ENCODE results near the gene SLCO3A1.
"Not testable (repeated sequence)": the region's sequence is repeated elsewhere in the genome, so short reads cannot be mapped to it uniquely, and the experiment has no call there.

The SLCO3A1 gene

DNA sequence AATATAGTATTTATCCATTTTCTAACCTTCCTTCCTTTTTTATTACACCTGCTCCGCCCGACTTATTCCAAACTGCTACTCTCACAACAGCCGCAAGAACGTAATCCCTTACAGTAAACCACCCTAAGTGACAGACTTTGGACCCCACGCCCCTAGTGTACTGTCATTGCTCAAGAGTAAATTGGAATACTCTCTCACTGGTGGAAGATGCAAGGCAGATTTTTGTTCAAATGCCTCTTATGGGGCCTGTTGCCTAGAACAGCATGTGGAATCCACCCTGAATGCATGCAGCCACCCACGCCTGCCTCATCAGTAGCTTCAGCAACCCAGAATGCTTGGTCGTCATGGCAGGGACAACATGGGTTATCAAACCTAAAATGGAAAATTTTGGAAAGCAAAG is 313.9 kb downstream of the SLCO3A1 start:
- DNase-seq, result no peak

DNA sequence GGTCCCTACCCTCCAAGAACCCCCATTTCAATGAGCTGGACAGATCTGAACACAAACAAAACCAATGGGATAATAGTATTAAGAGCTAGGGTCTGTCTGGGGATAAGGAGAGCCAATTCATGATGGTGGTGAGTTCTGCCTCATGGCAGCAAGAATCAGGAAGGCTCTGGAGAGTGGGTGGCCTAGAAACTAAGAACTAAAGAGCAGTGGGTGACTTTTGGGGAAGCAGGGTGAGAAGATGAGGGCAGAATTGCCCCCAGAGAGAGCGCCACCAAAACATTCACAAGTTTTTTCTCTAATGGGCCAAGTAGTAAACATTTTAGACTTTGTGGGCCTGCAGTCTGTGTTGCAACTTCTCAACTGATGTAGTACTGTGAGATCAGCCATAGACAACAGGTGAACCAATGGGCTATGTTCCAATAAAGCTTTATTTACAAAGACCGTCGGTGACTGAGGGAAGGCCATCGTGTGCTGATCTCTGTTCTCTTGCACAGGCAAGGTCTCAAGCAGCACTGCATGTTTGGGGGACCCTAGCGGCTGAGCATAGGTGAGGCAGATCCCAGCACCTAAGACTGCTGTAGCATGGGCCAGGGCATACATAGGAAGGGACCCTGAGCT is 314.7 kb downstream of the SLCO3A1 start:
- no peak for DNase-seq

DNA sequence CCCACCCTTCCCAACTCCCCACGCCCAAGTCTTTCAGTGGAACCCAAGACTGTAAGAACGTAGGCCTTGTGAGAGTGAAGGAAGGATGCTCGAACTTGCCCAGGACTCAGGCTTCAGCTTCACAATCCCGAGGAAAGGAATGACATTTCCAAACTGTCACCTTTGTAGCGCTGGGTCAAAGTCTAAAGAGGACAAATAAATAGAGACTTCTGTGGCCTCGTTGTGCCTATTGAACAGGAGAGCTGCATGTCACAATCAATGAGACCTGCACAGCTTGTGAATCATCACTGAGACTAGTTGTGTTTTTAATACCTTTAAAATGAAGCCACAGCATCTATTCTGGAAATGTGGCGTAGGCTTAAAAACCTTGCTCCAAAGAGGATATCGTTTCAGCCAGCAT is 317.4 kb downstream of the SLCO3A1 start:
- DNase-seq, result no peak

DNA sequence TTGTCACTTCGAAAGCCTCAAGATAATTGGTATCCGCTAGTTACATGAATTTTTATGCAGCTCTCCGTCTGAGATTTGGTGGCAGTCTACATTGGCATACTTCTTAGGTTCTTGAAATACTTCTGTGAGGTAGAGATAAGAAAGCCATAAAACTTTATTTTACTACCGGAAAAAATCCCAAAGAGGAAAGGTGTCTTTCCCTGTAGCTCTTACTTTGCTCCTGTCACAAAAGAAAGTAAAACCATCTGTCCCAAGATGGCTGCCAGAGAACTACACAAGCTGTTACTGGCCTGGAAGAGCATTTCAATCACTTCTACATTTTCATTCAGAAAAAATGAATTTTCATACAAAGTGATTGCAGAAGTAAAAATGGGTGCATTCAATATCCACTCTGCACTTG is 325.4 kb downstream of the SLCO3A1 start:
- DNase-seq, result no peak

DNA sequence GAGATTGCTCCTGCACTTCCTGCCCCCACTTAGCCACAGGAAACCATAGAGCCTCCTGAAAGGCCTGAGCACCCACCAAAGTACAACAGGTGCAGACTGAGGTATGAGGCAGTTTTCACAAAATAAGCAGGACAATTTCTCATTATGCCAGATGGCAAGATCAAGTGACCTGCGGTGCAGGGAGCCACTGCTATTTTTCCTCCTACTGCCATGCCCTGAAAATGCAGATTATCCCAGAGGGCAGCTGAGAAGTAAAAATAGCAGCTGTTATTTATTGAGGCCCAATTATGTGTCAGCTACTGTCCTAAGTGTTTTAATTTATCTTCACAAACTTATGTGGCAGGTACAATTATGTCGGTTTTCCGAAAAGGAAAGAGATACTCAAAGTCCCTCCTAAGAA is 330.6 kb downstream of the SLCO3A1 start:
- no peak for DNase-seq

DNA sequence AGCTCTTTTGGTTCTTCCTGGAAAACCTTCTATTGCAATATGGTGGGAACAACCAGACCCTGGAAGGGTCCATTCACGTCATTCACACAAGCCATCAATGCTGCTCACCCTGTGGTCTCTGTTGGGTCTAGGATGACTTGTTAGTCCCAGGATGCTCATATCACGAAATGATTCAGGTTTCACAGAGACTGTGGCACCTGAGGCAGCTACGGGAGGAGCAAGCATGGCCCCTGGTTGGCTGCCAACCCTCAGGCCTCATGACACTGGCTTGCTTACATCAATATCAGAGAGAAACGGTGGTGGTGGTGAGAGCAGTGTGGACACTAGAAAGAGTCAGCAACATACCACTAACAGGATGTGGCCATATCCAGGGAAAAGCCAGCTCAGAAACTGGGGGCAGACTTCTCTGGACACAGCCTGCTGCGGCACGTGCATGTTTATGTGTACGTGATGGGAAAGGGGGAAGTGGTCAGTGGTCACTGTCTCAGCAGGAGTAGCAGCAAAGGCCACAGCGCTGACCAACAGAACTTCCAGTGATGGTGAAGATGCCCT is 331.2 kb downstream of the SLCO3A1 start:
- DNase-seq, result no peak

DNA sequence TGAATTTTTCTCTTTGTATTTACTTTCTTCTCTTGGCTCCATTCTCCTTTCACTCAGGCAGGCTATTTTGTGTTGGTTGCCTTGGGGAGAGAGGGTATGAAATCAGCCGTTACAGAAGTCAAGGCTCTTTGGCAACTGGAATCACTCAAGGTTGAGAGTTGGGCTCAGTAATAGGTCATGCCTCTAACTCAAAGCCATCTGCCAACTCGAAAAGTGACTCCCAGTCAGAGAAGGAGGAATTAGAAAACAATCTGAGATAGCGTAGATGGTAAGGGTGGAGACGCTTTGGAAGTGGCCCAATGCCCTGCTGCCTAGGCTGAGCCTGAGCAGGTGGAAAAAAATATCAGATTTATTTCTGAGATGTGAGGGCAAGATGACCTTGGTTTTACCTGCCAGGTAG is 334.5 kb downstream of the SLCO3A1 start:
- DNase-seq, result no peak

DNA sequence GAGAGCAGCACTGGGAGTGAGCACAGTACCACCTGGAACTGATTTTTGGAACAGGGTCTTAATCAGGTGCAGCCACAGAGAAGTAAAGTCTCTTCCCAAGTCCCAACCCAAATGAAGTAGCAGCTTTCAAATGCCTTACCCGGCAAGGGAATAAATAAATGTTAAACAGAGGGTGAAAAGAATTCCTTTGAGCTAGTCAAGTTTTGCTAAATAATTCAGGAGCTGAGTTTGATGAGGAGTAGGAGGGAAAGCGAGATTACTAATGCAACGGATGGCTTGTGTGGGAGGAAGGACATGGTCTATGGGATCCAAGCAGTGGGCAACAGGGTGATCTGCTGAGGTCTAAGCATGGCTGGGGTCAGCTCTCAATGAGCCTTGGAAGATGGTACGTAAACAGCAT is 335.7 kb downstream of the SLCO3A1 start:
- DNase-seq, result no peak

DNA sequence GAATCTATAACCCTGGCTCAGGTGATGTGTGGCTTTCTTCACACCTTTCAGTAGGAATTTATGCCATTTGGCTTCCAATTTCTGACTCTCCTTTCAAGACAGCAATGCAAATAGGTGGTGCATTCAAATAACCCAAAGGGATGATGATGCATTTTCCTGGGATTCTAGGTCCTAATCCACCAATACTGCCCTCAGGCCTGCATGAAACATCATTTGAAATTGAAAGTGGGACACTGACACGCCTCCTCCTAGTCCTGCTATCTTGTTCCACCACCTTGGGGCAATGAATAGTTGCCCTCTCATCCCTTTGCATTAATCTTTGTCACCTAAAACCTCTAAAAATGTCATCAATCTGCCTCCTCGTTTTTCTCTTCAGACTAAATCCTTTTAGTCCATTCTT is 341.7 kb downstream of the SLCO3A1 start:
- DNase-seq, result no peak

DNA sequence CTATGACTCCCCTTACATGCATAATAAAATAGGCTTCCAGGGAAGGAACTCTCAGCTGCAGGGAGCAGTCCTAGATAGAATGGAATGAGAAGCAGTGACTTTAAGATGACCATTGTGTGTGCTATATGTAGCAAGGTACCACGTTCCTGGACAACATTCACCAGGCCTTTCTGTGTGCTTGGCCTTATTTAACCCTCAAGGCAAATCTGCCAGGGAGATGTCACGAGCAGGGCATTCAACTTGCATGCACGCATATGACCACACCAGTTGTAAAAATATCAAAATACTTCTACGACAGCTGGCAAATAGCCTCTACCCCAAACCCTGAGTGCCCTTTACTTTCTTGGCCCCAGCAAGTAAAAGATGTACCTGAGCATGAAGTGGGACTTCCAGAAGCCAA is 342.8 kb downstream of the SLCO3A1 start:
- DNase-seq, result no peak

DNA sequence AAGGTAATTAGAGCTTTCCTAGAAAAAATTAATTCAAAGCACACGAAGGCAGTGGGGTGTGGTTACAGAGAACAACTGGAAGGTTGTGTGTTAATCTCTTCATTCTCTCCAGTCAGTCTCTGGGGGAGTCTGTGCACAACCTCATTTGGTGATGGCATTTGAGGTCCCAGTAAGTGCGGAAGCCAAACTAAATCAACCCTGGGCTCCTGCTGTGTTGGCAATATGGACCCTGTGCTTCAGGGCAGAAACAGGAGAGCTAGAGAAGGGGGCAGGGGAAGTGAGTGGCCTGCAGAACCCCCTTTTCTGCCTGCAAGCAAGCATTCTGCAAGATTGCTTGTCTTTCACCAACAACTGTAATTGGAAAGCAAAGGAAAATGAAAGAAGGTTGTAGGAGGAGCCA is 344.2 kb downstream of the SLCO3A1 start:
- no peak for DNase-seq

DNA sequence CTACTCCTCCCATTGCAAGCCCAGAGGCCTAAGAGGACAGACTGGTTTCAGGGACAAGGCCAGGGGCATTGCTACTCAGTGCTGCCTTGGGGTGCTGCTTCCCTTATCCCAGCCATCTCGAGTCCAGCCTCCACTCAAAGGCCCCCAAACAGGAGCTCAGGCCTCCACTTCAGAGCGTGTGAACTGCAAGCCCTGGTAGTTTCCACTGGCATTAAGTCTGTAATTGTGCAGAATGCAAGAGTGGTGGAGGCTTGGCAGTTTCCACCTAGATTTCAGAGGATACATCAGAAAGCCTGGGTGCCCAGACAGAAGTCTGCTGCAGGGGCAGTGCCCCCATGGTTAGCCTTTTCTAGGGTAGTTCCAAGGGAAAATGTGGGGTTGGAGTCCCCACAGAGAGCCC is 347.4 kb downstream of the SLCO3A1 start:
- DNase-seq, result no peak

DNA sequence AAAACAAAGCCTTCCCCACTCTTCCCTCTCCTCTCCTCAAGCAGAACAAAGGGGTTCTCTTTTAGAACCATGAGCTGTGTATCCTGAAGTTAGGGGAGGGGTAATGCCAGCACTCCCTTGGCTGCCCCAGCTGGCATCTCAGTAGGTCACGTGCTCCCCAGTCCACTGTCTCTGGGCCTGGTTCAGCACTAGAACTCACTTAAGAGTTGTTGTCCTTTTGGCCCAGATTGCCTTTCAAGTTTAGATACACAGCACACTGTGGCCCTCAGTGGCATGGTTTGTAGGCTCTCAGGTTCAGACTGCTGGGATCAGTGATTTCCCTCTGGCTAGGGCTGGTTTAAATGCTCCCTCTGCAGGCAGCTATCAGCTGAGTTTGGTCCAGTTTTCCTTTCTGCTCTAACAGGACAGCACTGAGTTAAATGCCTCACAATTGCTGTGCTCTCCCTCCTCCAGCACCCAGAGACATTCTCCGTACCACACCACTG is 351.8 kb downstream of the SLCO3A1 start:
- no peak for DNase-seq

DNA sequence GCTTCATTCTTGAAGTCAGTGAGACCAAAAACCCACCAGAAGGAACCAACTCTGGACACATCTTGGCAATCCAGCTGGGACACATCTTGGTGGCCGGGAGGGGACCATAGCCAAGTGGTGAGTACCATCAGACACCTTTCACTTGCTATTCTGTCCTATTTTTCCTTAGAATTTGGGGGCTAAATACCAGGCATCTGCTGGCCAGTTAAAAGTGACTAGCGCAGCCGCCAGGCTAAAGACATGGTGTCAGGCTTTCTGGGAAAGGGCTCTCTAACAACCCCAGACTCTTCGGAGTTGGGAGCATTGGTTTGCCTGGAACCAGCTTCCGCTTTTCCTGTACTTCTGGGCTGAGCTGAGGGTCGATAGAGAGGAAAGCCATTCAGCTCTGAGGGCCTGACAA is 354.1 kb downstream of the SLCO3A1 start:
- not testable (repeated sequence) for DNase-seq

All from central memory CD4-positive, alpha-beta T cell (primary cell).